Endodermal cell (in vitro differentiated cells): ENCODE measurements around the gene C12orf57. TPM values are rescaled to one million over a fixed set of nuclear protein-coding genes. Genes with fewer than 3 reads are reported as not detected.

Experiments
- DNase-seq: peaks from one replicate; pipeline ENCODE4 v3.0.0-alpha.2; 2017
- H3K27ac ChIP-seq: 2 replicates; pipeline ENCODE4 v1.5.1; 2013; ENCODE audit warnings: mild to moderate bottlenecking, low read depth, low read length, moderate library complexity
- H3K27me3 ChIP-seq: 2 replicates; pipeline ENCODE4 v1.6.1; 2013; ENCODE audit warnings: mild to moderate bottlenecking, low read length, moderate library complexity; ENCODE audit not compliant: insufficient read depth, control insufficient read depth, poor library complexity, severe bottlenecking
- H3K36me3 ChIP-seq: 2 replicates; pipeline ENCODE4 v1.7.0; 2013; ENCODE audit warnings: mild to moderate bottlenecking, low read length, moderate library complexity; ENCODE audit not compliant: control insufficient read depth, insufficient read depth
- H3K4me1 ChIP-seq: one replicate; pipeline ENCODE4 v1.7.0; 2013; ENCODE audit warnings: low read length; ENCODE audit not compliant: control insufficient read depth, insufficient read depth
- H3K4me3 ChIP-seq: 2 replicates; pipeline ENCODE4 v1.5.1; 2013; ENCODE audit warnings: mild to moderate bottlenecking, low read length, moderate library complexity
- H3K9ac ChIP-seq: 2 replicates; pipeline ENCODE4 v1.6.1; 2013; ENCODE audit warnings: mild to moderate bottlenecking, low read length, moderate library complexity; ENCODE audit not compliant: poor library complexity, severe bottlenecking; ENCODE audit errors: extremely low read depth
- H3K9me3 ChIP-seq: 2 replicates; pipeline ENCODE4 v1.6.1; 2013; ENCODE audit warnings: mild to moderate bottlenecking, low read length, moderate library complexity; ENCODE audit not compliant: control insufficient read depth
- H3K27ac Mint-ChIP-seq: 2 replicates; pipeline ENCODE4 v1.8.0; 2020; ENCODE audit warnings: mixed read lengths
- H3K27me3 Mint-ChIP-seq: 2 replicates; pipeline ENCODE4 v1.8.0; 2021; ENCODE audit warnings: mild to moderate bottlenecking, mixed read lengths; ENCODE audit not compliant: insufficient read depth
- H3K36me3 Mint-ChIP-seq: 2 replicates; pipeline ENCODE4 v1.8.0; 2020; ENCODE audit warnings: low read depth, mixed read lengths
- H3K4me1 Mint-ChIP-seq: 2 replicates; pipeline ENCODE4 v1.8.0; 2020; ENCODE audit warnings: mixed read lengths
- H3K4me3 Mint-ChIP-seq: 2 replicates; pipeline ENCODE4 v1.8.0; 2020; ENCODE audit warnings: mild to moderate bottlenecking, moderate library complexity, mixed read lengths
- H3K9me3 Mint-ChIP-seq: 2 replicates; pipeline ENCODE4 v1.8.0; 2020; ENCODE audit warnings: mild to moderate bottlenecking, mixed read lengths
- CTCF ChIP-seq: fragments of 200-600 bp; sonication (generic); conservative IDR thresholded peaks from 2 replicates; pipeline ENCODE4 v1.5.0; 2021; ENCODE audit warnings: antibody characterized with exemption, mild to moderate bottlenecking
- WGBS, 2 experiments: methylation state at CpG; one replicate each; pipeline versions ENCODE4 v1.1.5 to v1.1.7; 2013; ENCODE audit warnings: missing lambda C conversion rate in 2 of 2, mixed read lengths in 1 of 2; ENCODE audit not compliant: insufficient coverage in 1 of 2, insufficient read length in 1 of 2; 5-methylcytosine and 5-hydroxymethylcytosine counted together
- total RNA-seq, 2 donors: library from RNA; stranded (reverse); fragmentation: NEBNext Ultra II Directional in 1 of 2; extraction: Animal tissue kit (Norgen Biotek cat#: 25700) in 1 of 2; gene quantifications; 2 replicates in 1 of 2; 3 replicates in 1 of 2; pipeline ENCODE4 v1.2.1, GENCODE V29; 2021

C12orf57 gene
- total RNA-seq, 2 donors from 2014 or later, result 141 to 257 TPM

DNA sequence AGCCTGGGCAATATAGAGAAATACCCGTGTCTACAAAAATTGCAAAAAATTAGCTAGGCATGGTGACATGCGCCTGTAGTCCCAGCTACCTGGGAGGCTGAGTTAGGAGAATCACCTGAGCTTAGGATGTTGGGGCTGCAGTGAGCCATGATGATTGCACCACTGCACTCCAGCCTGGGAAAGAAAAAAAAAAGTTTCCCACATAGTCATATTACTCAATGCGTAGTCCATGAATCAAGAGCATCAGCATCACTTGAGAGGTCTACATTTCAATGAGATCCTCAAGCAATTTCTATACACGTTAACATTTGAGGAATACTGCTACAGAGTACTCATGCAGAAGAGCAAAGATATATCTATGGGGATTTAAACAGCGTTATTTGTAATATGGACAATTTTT is 44.4 kb upstream of the C12orf57 start:
- no peaks in the 10 kb centered on the region for H3K36me3 ChIP-seq
- Mint-ChIP-seq H3K4me1 (peaks cover 13% of the 10 kb centered on the region), H3K27ac (no peak overlapping the region), H3K4me3 (no peak overlapping the region), H3K27me3 (peaks cover 4% of the 10 kb centered on the region), H3K36me3 (no peaks in the 10 kb centered on the region), H3K9me3 (no peaks in the 10 kb centered on the region)
- DNase-seq, result no peak
- no peak overlapping the region for H3K27ac ChIP-seq
- 92 to 93% methylated on average over 4 to 5 of the region's 5 CpGs for WGBS, 2 experiments
- no peak overlapping the region for H3K4me3 ChIP-seq
- peaks cover 6% of the 10 kb centered on the region for H3K4me1 ChIP-seq
- TF ChIP-seq CTCF, result no peak
- no peaks in the 10 kb centered on the region for H3K9me3 ChIP-seq
- H3K27me3 ChIP-seq, result no peaks in the 10 kb centered on the region
- H3K9ac ChIP-seq, result no peak overlapping the region

- no peak overlapping the region for H3K4me3 Mint-ChIP-seq
- WGBS, 2 experiments, result 86% methylated on average over 7 to 10 of the region's 10 CpGs
- no peak for TF ChIP-seq CTCF
- no peaks in the 10 kb centered on the region for H3K36me3 ChIP-seq
- H3K27me3 ChIP-seq, result no peaks in the 10 kb centered on the region
- H3K27ac Mint-ChIP-seq, result no peak overlapping the region
- H3K9me3 Mint-ChIP-seq, result no peaks in the 10 kb centered on the region
- H3K9me3 ChIP-seq, result no peaks in the 10 kb centered on the region
- peaks cover 4% of the 10 kb centered on the region for H3K27me3 Mint-ChIP-seq
- H3K4me3 ChIP-seq, result no peak overlapping the region
- no peak overlapping the region for H3K9ac ChIP-seq
- H3K4me1 ChIP-seq, result peaks cover 7% of the 10 kb centered on the region
- no peak for DNase-seq
- no peak overlapping the region for H3K27ac ChIP-seq
- no peaks in the 10 kb centered on the region for H3K36me3 Mint-ChIP-seq
- H3K4me1 Mint-ChIP-seq, result peaks cover 13% of the 10 kb centered on the region
Observed at GRCh38 chr12:6899837-6900519, 43.8 kb upstream of the C12orf57 start.

DNA sequence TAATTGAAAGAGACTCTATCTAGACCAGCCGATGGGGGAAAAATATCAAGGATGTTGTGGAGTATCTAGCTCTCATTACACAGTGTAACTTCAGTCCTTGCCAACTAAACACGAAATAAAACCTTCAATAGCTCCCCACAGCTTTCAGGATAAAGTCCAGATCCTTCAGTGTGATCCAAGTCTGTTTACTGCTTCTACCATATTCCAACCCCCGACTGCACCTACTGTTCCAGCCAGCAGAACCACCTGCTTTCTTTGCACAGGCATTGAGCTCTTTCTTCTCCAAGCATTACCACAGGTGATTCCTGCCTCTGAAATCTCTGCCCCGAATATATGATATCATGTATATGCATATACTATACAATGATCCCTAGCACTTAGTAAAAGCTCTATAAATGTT is 41.4 kb upstream of the C12orf57 start:
- no peak for DNase-seq
- H3K4me3 Mint-ChIP-seq, result no peak overlapping the region
- Histone ChIP-seq H3K4me1 (peaks cover 7% of the 10 kb centered on the region), H3K27ac (no peak overlapping the region), H3K36me3 (no peaks in the 10 kb centered on the region), H3K9me3 (no peaks in the 10 kb centered on the region), H3K27me3 (no peaks in the 10 kb centered on the region), H3K9ac (no peak overlapping the region), H3K4me3 (no peak overlapping the region)
- H3K9me3 Mint-ChIP-seq, result no peaks in the 10 kb centered on the region
- no peak overlapping the region for H3K27ac Mint-ChIP-seq
- H3K27me3 Mint-ChIP-seq, result peaks cover 2% of the 10 kb centered on the region
- H3K36me3 Mint-ChIP-seq, result no peaks in the 10 kb centered on the region
- H3K4me1 Mint-ChIP-seq, result peaks cover 13% of the 10 kb centered on the region
- no peak for TF ChIP-seq CTCF
- 92 to 100% methylated on average over 1 to 3 of the region's 4 CpGs for WGBS, 2 experiments
